Stimulated activated CD4-positive, alpha-beta T cell treated with anti-CD3 and anti-CD28 coated beads, Interleukin-4, amount 100 ng/mL, for 1 hour (primary cell): ENCODE results near the gene TMEM62.
A peak's percentile ranks its signal among the peaks of the same experiment; 100 is the strongest.
"Not testable (repeated sequence)": the region's sequence is repeated elsewhere in the genome, so short reads cannot be mapped to it uniquely, and the experiment has no call there.

ENCODE experiments used
- DNase-seq: peaks from one replicate; pipeline ENCODE4 v3.0.0-alpha.2; 2020

Gene TMEM62

GRCh38 chr15:43184407-43185124 is 51.2 kb downstream of the TMEM62 start:
- DNase-seq, result no peak

- peak; percentile 85 for DNase-seq
Measured at GRCh38 chr15:43185157-43186002, 52.0 kb downstream of the TMEM62 start, which contains the start of gene CCNDBP1. TSS of gene CCNDBP1 (plus strand) at chr15:43185403. CDS start at chr15:43185499, 96 bp downstream.

GRCh38 chr15:43186003-43186353 is 52.6 kb downstream of the TMEM62 start:
- DNase-seq, result no peak

GRCh38 chr15:43187544-43188155 is 54.3 kb downstream of the TMEM62 start:
- no peak for DNase-seq

- no peak for DNase-seq
Measured at GRCh38 chr15:43189296-43189695, 55.9 kb downstream of the TMEM62 start.

- no peak for DNase-seq
Measured at GRCh38 chr15:43190178-43190577, 56.8 kb downstream of the TMEM62 start.

GRCh38 chr15:43193710-43194109 is 60.3 kb downstream of the TMEM62 start:
- no peak for DNase-seq

GRCh38 chr15:43194795-43195194 is 61.4 kb downstream of the TMEM62 start:
- DNase-seq, result no peak

GRCh38 chr15:43196760-43197548 is 63.6 kb downstream of the TMEM62 start:
- no peak for DNase-seq

- DNase-seq, result not testable (repeated sequence)
Measured at GRCh38 chr15:43197773-43198172, 64.4 kb downstream of the TMEM62 start.

GRCh38 chr15:43198556-43198955 is 65.2 kb downstream of the TMEM62 start:
- DNase-seq, result not testable (repeated sequence)

GRCh38 chr15:43198992-43199391 is 65.6 kb downstream of the TMEM62 start:
- DNase-seq, result no peak

- no peak for DNase-seq
Measured at GRCh38 chr15:43199945-43200488, 66.6 kb downstream of the TMEM62 start.

GRCh38 chr15:43204016-43204901 is 70.9 kb downstream of the TMEM62 start:
- peak; percentile 55 for DNase-seq

- DNase-seq, result no peak
Measured at GRCh38 chr15:43206054-43206453, 72.7 kb downstream of the TMEM62 start.

GRCh38 chr15:43207024-43207423 is 73.6 kb downstream of the TMEM62 start:
- no peak for DNase-seq

- DNase-seq, result no peak
Measured at GRCh38 chr15:43208052-43209002, 74.9 kb downstream of the TMEM62 start.

- no peak for DNase-seq
Measured at GRCh38 chr15:43209059-43209824, 75.9 kb downstream of the TMEM62 start.

- no peak for DNase-seq
Measured at GRCh38 chr15:43210172-43210745, 76.9 kb downstream of the TMEM62 start.
